GM23338 (cell line): ENCODE results near the gene PICK1. TPM values are rescaled to one million over a fixed set of nuclear protein-coding genes. Genes with fewer than 3 reads are reported as not detected.

ENCODE experiments used
- ATAC-seq: fragments of 200-7000 bp; cut with Tn5 transposase; 3 replicates; pipeline ENCODE4 v1.9.1; 2020
- DNase-seq: peaks from one replicate; pipeline ENCODE4 v3.0.0-alpha.2; 2015; ENCODE audit warnings: low spot score
- H2AFZ ChIP-seq: fragments of 200-600 bp; sonication (generic); 2 replicates; pipeline ENCODE4 v1.8.0; 2016; ENCODE audit warnings: antibody characterized with exemption, mild to moderate bottlenecking, moderate library complexity
- H3F3A ChIP-seq: fragments of 200-600 bp; sonication (generic); replicated peaks from 2 replicates; pipeline ENCODE4 v1.8.0; 2017; ENCODE audit warnings: antibody characterized with exemption, mixed run types, low read depth
- H3K27ac ChIP-seq: fragments of 200-600 bp; sonication (generic); 2 replicates; pipeline ENCODE4 v1.6.1; 2016; ENCODE audit warnings: low read depth
- H3K27me3 ChIP-seq: fragments of 200-600 bp; sonication (generic); 2 replicates; pipeline ENCODE4 v1.8.0; 2016; ENCODE audit warnings: mild to moderate bottlenecking, mixed run types, moderate library complexity; ENCODE audit not compliant: insufficient read depth
- H3K36me3 ChIP-seq: fragments of 200-600 bp; sonication (generic); 2 replicates; pipeline ENCODE4 v1.8.0; 2016; ENCODE audit warnings: mild to moderate bottlenecking; ENCODE audit not compliant: insufficient read depth
- H3K4me1 ChIP-seq: fragments of 200-600 bp; sonication (generic); 2 replicates; pipeline ENCODE4 v1.8.0; 2016; ENCODE audit warnings: mild to moderate bottlenecking, moderate library complexity; ENCODE audit not compliant: insufficient read depth
- H3K4me2 ChIP-seq: fragments of 200-600 bp; sonication (generic); 2 replicates; pipeline ENCODE4 v1.7.1; 2017; ENCODE audit warnings: mixed run types
- H3K4me3 ChIP-seq: fragments of 200-600 bp; sonication (generic); 2 replicates; pipeline ENCODE4 v1.6.1; 2016; ENCODE audit warnings: mixed run types
- H3K79me2 ChIP-seq: fragments of 200-600 bp; sonication (generic); replicated peaks from 2 replicates; pipeline ENCODE4 v1.8.0; 2017; ENCODE audit warnings: mild to moderate bottlenecking; ENCODE audit not compliant: insufficient read depth
- H3K9me2 ChIP-seq: fragments of 200-600 bp; sonication (generic); 2 replicates; pipeline ENCODE4 v1.8.0; 2017; ENCODE audit not compliant: insufficient read depth
- H4K20me1 ChIP-seq: fragments of 200-600 bp; sonication (generic); replicated peaks from 2 replicates; pipeline ENCODE4 v1.8.0; 2017; ENCODE audit warnings: mild to moderate bottlenecking; ENCODE audit not compliant: insufficient read depth
- H3K27ac Mint-ChIP-seq: 2 replicates; pipeline ENCODE4 v1.8.0; 2020; ENCODE audit warnings: inconsistent platforms, mild to moderate bottlenecking, moderate library complexity, mixed read lengths
- H3K27me3 Mint-ChIP-seq: 3 replicates; pipeline ENCODE4 v1.8.0; 2022; ENCODE audit warnings: low read depth, mild to moderate bottlenecking, moderate library complexity, mixed read lengths, inconsistent platforms; ENCODE audit not compliant: insufficient read depth, poor library complexity
- H3K36me3 Mint-ChIP-seq: 3 replicates; pipeline ENCODE4 v1.8.0; 2021; ENCODE audit warnings: low read depth, mild to moderate bottlenecking, inconsistent platforms, moderate library complexity, mixed read lengths
- H3K4me1 Mint-ChIP-seq: 3 replicates; pipeline ENCODE4 v1.8.0; 2020; ENCODE audit warnings: mild to moderate bottlenecking, inconsistent platforms, mixed read lengths
- H3K4me3 Mint-ChIP-seq: 3 replicates; pipeline ENCODE4 v1.8.0; 2021; ENCODE audit warnings: moderate library complexity, mild to moderate bottlenecking, inconsistent platforms, mixed read lengths
- H3K9me3 Mint-ChIP-seq: 3 replicates; pipeline ENCODE4 v1.8.0; 2020; ENCODE audit warnings: moderate library complexity, mild to moderate bottlenecking, inconsistent platforms, mixed read lengths
- CREB1 ChIP-seq: fragments of 250-450 bp; sonication (Bioruptor Pico); IDR thresholded peaks from 2 replicates; pipeline ENCODE4 v1.5.0; 2020; ENCODE audit warnings: low read depth, mild to moderate bottlenecking, moderate library complexity
- EZH2 ChIP-seq: fragments of 200-600 bp; sonication (generic); IDR thresholded peaks from one replicate; pipeline ENCODE4 v1.8.0; 2017; ENCODE audit warnings: antibody characterized with exemption, mild to moderate bottlenecking, low read depth; ENCODE audit not compliant: unreplicated experiment
- EZH2phosphoT487 ChIP-seq: fragments of 200-600 bp; sonication (generic); IDR thresholded peaks from one replicate; pipeline ENCODE4 v1.8.1; 2018; ENCODE audit warnings: antibody characterized with exemption; ENCODE audit not compliant: unreplicated experiment
- JUNB ChIP-seq: IDR thresholded peaks from one replicate; pipeline ENCODE4 v1.6.1; 2016; ENCODE audit warnings: antibody characterized with exemption; ENCODE audit not compliant: unreplicated experiment
- NANOG ChIP-seq: IDR thresholded peaks from 2 replicates; pipeline ENCODE4 v1.6.1; 2016; ENCODE audit warnings: antibody characterized with exemption, borderline replicate concordance
- POLR2AphosphoS5 ChIP-seq: IDR thresholded peaks from 2 replicates; pipeline ENCODE4 v1.6.1; 2016; ENCODE audit warnings: antibody characterized with exemption, low read depth
- REST ChIP-seq: IDR thresholded peaks from one replicate; pipeline ENCODE4 v1.6.1; 2018; ENCODE audit warnings: antibody characterized with exemption; ENCODE audit not compliant: unreplicated experiment
- STAT1 ChIP-seq: IDR thresholded peaks from one replicate; pipeline ENCODE4 v1.6.1; 2016; ENCODE audit warnings: antibody characterized with exemption; ENCODE audit not compliant: unreplicated experiment
- ZNF114 ChIP-seq: fragments of 250-450 bp; sonication (Bioruptor Pico); IDR thresholded peaks from 2 replicates; pipeline ENCODE4 v1.5.0; 2020; ENCODE audit warnings: mild to moderate bottlenecking, moderate library complexity
- ZNF331 ChIP-seq: fragments of 250-450 bp; sonication (Bioruptor Pico); IDR thresholded peaks from 2 replicates; pipeline ENCODE4 v1.5.0; 2020; ENCODE audit warnings: low read depth, mild to moderate bottlenecking, moderate library complexity
- ZNF462 ChIP-seq: fragments of 250-450 bp; sonication (Bioruptor Pico); IDR thresholded peaks from 2 replicates; pipeline ENCODE4 v1.5.0; 2020; ENCODE audit warnings: mild to moderate bottlenecking, moderate library complexity
- polyA plus RNA-seq: library from polyadenylated mRNA; unstranded; fragments of >200 nt; fragmentation: Nextera tagmentation; extraction: Ambion mirVana; gene quantifications from 2 replicates; pipeline ENCODE4 v1.2.1, GENCODE V29; 2016
- total RNA-seq: library from RNA; depleted of rRNA; stranded (reverse); fragments of >200 nt; shearing (Covaris generic); gene quantifications from 2 replicates; pipeline ENCODE4 v1.2.3, GENCODE V29; 2014
- TF ChIP-seq, protein P1 (sequence below): IDR thresholded peaks from 2 replicates; pipeline ENCODE4 v1.6.1; 2016; ENCODE audit warnings: antibody characterized with exemption
- TF ChIP-seq, protein P2 (sequence below), 2 experiments: fragments of 200-600 bp in 1 of 2; sonication (generic) in 1 of 2; conservative IDR thresholded peaks; 2 replicates each; pipeline versions ENCODE4 v1.5.1 to v1.6.1; 2016 to 2017; ENCODE audit warnings: antibody characterized with exemption in 2 of 2, low read depth in 2 of 2, mild to moderate bottlenecking in 2 of 2, moderate library complexity in 1 of 2

PICK1 gene
- total and polyA plus RNA-seq, 2 experiments from 2014 or later, result 15.9 to 28.3 TPM

DNA sequence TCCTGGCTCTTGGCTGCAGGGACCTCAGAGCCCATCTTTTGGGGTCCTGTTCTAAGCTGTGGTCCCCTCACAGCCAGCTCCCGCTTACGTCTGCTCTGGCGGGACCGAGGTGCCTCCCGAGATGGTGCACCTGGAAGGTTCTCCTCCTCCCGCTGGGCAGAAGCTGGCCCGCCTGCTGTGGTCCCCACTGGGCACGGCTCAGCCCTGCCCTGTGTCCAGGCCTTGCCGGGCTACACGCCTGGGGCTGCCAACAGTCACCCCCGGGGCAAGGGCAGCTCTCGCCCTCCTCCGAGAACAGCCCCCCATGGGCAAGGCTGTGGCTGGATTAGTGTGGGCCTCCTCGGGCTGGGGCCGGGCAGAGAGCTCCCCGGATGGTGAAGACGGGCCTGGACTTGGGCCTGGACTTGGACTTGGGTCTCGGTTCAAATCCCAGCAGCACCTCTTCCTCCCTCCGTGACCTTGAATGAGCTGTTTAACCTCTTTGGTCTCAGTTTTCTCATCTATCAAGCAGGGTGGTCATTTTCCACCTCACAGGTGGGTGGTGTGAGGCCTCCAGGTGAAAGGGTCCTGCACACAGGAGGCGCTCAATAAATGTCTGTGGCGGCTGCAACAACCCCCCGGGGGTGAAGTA is 52.3 kb downstream of the PICK1 start:
- Histone ChIP-seq H3F3A (peaks cover 7% of the 10 kb centered on the region), H3K9me2 (no peaks in the 10 kb centered on the region), H3K4me1 (peaks cover 8% of the 10 kb centered on the region; the same call in 1 of the 2 replicates), H3K4me2 (no peak overlapping the region), H3K27me3 (no peaks in the 10 kb centered on the region), H4K20me1 (no peaks in the 10 kb centered on the region), H3K27ac (no peak overlapping the region), H3K4me3 (no peak overlapping the region), H3K79me2 (no peaks in the 10 kb centered on the region), H2AFZ (no peak overlapping the region), H3K36me3 (no peaks in the 10 kb centered on the region)
- H3K27ac Mint-ChIP-seq, result no peak overlapping the region
- peaks cover 11% of the 10 kb centered on the region; the same call in 2 of the 3 replicates for H3K4me1 Mint-ChIP-seq
- ATAC-seq (no peak), DNase-seq (peak; percentile 30)
- peaks cover 5% of the 10 kb centered on the region; the same call in 2 of the 3 replicates for H3K9me3 Mint-ChIP-seq
- peaks cover 28% of the 10 kb centered on the region for H3K27me3 Mint-ChIP-seq
- H3K36me3 Mint-ChIP-seq, result peaks cover 3% of the 10 kb centered on the region; the same call in 1 of the 3 replicates
- H3K4me3 Mint-ChIP-seq, result no peak overlapping the region
- TF ChIP-seq STAT1, result no peak
- TF ChIP-seq, protein P1, sequence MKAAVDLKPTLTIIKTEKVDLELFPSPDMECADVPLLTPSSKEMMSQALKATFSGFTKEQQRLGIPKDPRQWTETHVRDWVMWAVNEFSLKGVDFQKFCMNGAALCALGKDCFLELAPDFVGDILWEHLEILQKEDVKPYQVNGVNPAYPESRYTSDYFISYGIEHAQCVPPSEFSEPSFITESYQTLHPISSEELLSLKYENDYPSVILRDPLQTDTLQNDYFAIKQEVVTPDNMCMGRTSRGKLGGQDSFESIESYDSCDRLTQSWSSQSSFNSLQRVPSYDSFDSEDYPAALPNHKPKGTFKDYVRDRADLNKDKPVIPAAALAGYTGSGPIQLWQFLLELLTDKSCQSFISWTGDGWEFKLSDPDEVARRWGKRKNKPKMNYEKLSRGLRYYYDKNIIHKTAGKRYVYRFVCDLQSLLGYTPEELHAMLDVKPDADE, result no peak
- no peak for TF ChIP-seq CREB1 (CRISPR knock-in tag)
- TF ChIP-seq ZNF114 (CRISPR knock-in tag), result no peak
- no peak for TF ChIP-seq REST
- TF ChIP-seq EZH2phosphoT487, result no peak
- no peak for TF ChIP-seq POLR2AphosphoS5
- TF ChIP-seq ZNF462, result no peak
- TF ChIP-seq, protein P2, sequence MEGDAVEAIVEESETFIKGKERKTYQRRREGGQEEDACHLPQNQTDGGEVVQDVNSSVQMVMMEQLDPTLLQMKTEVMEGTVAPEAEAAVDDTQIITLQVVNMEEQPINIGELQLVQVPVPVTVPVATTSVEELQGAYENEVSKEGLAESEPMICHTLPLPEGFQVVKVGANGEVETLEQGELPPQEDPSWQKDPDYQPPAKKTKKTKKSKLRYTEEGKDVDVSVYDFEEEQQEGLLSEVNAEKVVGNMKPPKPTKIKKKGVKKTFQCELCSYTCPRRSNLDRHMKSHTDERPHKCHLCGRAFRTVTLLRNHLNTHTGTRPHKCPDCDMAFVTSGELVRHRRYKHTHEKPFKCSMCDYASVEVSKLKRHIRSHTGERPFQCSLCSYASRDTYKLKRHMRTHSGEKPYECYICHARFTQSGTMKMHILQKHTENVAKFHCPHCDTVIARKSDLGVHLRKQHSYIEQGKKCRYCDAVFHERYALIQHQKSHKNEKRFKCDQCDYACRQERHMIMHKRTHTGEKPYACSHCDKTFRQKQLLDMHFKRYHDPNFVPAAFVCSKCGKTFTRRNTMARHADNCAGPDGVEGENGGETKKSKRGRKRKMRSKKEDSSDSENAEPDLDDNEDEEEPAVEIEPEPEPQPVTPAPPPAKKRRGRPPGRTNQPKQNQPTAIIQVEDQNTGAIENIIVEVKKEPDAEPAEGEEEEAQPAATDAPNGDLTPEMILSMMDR (conservative IDR thresholded peaks at IDR 0.05; ENCODE audit: low read depth in 2 of 2), result no peak
- no peak for TF ChIP-seq JUNB
- no peak for TF ChIP-seq ZNF331 (CRISPR knock-in tag)
- TF ChIP-seq NANOG, result no peak
- no peak for TF ChIP-seq EZH2
